GM12872 (cell line): Measurements from ENCODE around the gene RCN1.

Experiments
- CTCF ChIP-seq: IDR thresholded peaks from 3 replicates; pipeline ENCODE4 v1.5.1; 2011; ENCODE audit warnings: low read depth, mild to moderate bottlenecking, low read length, moderate library complexity; ENCODE audit not compliant: insufficient read depth

The RCN1 gene

GRCh38 chr11:32116668-32117067, 25.8 kb downstream of the RCN1 start:
- TF ChIP-seq CTCF = no peak

DNA sequence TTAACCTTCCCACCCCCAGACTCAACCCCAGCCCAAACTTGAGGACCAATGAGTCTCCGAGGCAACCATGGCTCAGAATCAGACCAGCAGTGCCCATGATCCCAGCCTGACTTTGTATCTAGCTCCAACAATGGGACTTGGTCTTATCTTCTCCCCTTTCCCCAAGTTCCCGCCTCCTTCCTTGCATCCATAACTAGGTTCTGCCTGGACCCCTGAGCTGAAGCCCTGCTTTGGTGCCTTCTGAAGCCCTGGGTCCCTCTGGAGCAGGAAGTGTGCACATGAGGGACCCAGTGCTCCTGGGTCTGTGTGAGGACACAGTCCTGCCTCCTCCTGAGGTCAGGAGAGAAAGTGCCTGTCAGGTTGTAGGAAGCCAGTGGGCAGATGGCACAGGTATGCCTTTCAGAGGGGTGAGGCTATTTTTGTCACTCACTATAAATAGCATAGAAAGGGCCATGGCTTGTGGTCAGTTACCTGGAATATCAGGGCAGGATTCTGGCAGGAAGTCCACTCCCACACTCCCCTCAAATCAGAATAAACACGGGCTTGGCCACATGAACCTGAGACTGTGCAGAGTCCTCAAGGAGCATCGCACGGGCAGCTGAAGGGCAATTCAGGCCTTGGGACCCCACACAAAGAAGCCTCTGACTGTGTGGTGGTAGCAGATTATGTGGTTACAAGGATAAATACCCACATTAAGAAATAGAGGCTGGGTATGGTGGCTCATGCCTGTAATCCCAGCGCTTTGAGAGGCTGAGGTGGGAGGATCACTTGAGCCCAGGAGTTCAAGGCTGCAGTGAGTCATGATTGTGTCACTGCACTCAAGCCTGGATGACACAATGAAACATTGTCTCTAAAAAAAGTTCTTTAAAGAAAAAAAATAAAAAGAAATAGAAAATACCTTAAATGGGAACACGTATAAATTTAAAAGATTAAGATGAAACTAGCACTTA, 27.4 kb downstream of the RCN1 start:
- no peak for TF ChIP-seq CTCF

- TF ChIP-seq CTCF = no peak
Measured at GRCh38 chr11:32121012-32121411, 30.1 kb downstream of the RCN1 start.

GRCh38 chr11:32122200-32122599, 31.3 kb downstream of the RCN1 start:
- no peak for TF ChIP-seq CTCF

DNA sequence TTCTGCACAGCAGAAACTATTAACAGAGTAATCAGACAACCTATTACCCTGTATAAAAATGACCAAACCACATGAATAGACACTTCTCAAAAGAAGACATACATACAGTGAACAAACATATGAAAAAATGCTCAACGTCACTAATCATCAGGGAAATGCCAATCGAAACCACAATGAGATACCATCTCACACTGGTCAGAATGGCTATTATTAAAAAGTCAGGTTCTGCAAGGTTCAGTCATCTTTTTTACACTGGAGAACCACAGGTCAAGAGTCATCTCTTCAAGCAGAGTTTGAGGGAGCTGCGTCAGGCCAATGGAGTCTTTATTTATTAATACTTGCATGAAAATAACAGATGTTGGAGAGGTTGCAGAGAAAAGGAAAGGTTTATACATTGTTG, 40.4 kb downstream of the RCN1 start:
- TF ChIP-seq CTCF = no peak

DNA sequence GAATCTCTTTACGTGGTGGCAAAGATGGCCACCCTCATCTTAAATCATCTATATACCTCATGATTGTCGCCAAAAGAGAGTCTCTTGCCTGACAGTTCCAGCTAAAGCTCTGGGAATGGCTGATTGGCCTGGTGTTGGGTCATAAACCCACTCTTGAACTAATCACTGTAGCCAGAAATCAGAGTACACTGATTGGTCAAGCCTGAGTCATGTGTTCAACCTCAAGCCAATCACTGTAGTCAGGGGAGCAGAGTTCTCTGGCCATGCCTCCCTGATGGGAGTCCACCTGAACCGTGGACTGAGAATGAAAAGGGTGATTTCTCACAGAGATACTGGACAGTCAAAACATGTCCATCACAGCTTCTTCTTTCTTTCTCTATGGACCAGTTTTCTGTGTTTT, 45.8 kb downstream of the RCN1 start:
- TF ChIP-seq CTCF = no peak

- no peak for TF ChIP-seq CTCF
Measured at GRCh38 chr11:32137263-32137662, 46.4 kb downstream of the RCN1 start.
